GM18951 (cell line): ENCODE results near the gene RNF183.

Experiments
- POLR2A ChIP-seq: IDR thresholded peaks from 4 replicates; pipeline ENCODE4 v1.6.1; 2011; ENCODE audit warnings: mild to moderate bottlenecking; ENCODE audit not compliant: insufficient read length, insufficient read depth; ENCODE audit errors: extremely low read depth
- in situ Hi-C: fragments of 300-500 bp; cut with MboI; formaldehyde crosslinking; loops from one replicate; pipeline ENCODE4 v1.12.0; 2022; ENCODE audit warnings: low sequenced_read_pairs, mixed read lengths, inconsistent platforms; ENCODE audit not compliant: unreplicated experiment

RNF183 gene

GRCh38 chr9:113247640-113248039 is 55.5 kb downstream of the RNF183 start:
- no peak for TF ChIP-seq POLR2A

More at GRCh38 chr9:113247640-113248039, 55.5 kb downstream of the RNF183 start:
- in situ Hi-C loops, result no loop called here
